Esophagus squamous epithelium (tissue), 4 donors: ENCODE data around the gene PHACTR2.

ENCODE experiments used
- CTCF ChIP-seq, 6 experiments: fragments of 450-650 bp in 4 of 6; fragments of 200-600 bp in 2 of 6; sonication (generic) in 2 of 6; IDR thresholded peaks; one replicate each; pipeline ENCODE4 v1.5.1; 2016 to 2019; ENCODE audit warnings: antibody characterized with exemption in 6 of 6, mild to moderate bottlenecking in 4 of 6, moderate library complexity in 4 of 6
- POLR2A ChIP-seq, 4 donors: fragments of 450-650 bp; IDR thresholded peaks; one replicate each; pipeline ENCODE4 v1.6.1; 2017; ENCODE audit warnings: antibody characterized with exemption in 4 of 4, mild to moderate bottlenecking in 4 of 4, moderate library complexity in 3 of 4

GRCh38 chr6:143838395-143838794 is 160.6 kb downstream of the PHACTR2 start:
- no peak for TF ChIP-seq POLR2A (IDR thresholded peaks at IDR 0.05)
- TF ChIP-seq CTCF (IDR thresholded peaks at IDR 0.05), result no peak
